ENCODE results near the gene TTC28.

TTC28 gene

DNA sequence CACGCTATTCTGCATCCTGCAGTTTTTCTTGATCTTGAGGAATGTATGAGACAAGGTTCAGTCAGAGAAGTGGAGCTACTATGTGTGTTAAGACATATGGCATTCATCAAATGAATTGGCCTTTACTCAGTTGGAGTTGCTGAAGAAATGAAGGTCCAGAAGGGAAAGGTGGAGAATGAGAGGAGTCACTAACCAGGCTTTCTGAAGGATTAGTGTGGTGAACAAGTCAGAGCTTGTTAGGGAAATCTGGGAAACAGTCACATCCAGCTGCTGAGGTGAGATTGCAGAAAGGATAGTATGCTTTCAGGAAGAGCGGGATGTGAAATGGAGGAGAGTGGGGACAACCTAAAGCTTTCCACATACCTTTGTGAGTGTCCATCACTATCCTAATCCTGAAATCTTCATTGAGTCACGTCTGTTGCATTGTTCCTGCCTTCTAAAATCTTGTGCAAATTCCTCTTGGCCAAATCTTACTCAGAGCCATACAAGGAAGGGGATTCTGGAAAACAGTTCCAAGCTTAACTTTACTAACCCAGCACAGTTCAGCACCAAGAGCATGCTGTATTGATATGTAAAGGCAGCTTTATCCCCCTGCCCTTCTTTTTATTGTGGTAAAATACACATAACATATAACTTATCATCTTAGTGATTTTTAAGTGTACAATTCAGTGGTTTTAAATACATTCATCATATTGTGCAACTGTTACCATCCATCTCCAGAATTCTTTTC lies 749.1 kb downstream of the TTC28 start:
- peaks cover 15% of the 10 kb centered on the region for H3K9me3 Mint-ChIP-seq
- TF ChIP-seq, protein P1, sequence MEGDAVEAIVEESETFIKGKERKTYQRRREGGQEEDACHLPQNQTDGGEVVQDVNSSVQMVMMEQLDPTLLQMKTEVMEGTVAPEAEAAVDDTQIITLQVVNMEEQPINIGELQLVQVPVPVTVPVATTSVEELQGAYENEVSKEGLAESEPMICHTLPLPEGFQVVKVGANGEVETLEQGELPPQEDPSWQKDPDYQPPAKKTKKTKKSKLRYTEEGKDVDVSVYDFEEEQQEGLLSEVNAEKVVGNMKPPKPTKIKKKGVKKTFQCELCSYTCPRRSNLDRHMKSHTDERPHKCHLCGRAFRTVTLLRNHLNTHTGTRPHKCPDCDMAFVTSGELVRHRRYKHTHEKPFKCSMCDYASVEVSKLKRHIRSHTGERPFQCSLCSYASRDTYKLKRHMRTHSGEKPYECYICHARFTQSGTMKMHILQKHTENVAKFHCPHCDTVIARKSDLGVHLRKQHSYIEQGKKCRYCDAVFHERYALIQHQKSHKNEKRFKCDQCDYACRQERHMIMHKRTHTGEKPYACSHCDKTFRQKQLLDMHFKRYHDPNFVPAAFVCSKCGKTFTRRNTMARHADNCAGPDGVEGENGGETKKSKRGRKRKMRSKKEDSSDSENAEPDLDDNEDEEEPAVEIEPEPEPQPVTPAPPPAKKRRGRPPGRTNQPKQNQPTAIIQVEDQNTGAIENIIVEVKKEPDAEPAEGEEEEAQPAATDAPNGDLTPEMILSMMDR (IDR thresholded peaks at IDR 0.05), result no peak
- no peak overlapping the region for H3K27ac Mint-ChIP-seq
- no peak overlapping the region for H3K4me3 Mint-ChIP-seq
- H3K36me3 Mint-ChIP-seq (ENCODE audit: low read depth), result peaks cover 48% of the 10 kb centered on the region
- no peak for DNase-seq
- H3K4me1 Mint-ChIP-seq, result no peaks in the 10 kb centered on the region
- H3K27me3 Mint-ChIP-seq (ENCODE audit: low read depth, poor library complexity), result no peaks in the 10 kb centered on the region
